HCT116 (cell line): ENCODE results near the gene ZNF423. TPM values are rescaled to one million over a fixed set of nuclear protein-coding genes. Genes with fewer than 3 reads are reported as not detected.

Experiments used
- ATAC-seq: fragments of 200-7000 bp; cut with Tn5 transposase; 2 replicates; pipeline ENCODE4 v1.9.1; 2020; ENCODE audit warnings: mild to moderate bottlenecking, moderate library complexity
- BruUV-seq: library from RNA; stranded (reverse); fragments of 400-500 nt; replicated peaks from 2 replicates; lab custom pipeline; 2021; lab: Mats Ljungman, UMichigan
- CTCF ChIA-PET: fragments of 300-600 bp; sonication (Branson Sonifier 250); formaldehyde crosslinking; loops from one replicate; lab custom pipeline; 2021; ENCODE audit warnings: antibody characterized with exemption; lab: Charles Lee
- POLR2A ChIA-PET: fragments of 300-600, 350-600 bp; sonication (Branson Sonifier 250); formaldehyde crosslinking; loops from one replicate; lab custom pipeline; 2021; ENCODE audit warnings: antibody characterized with exemption; lab: Charles Lee
- RAD21 ChIA-PET, 2 experiments: fragments of 300-600 bp; sonication (Branson Sonifier 250); formaldehyde crosslinking; loops; one replicate each; lab custom pipeline; 2023; ENCODE audit warnings: low total read pairs in 2 of 2; ENCODE audit not compliant: uncharacterized antibody in 2 of 2, unreplicated experiment in 2 of 2, low non-redundant PET in 1 of 2; lab: Charles Lee
- DNase-seq: peaks from one replicate; pipeline ENCODE4 v3.0.0-alpha.2; 2010; ENCODE audit warnings: low read depth, low spot score
- H2AFZ ChIP-seq: fragments of 200-600 bp; shearing (Covaris generic), sonication (generic); 2 replicates; pipeline ENCODE4 v1.6.1; 2017; ENCODE audit warnings: low read depth, mixed run types, mixed read lengths, antibody characterized with exemption, low read length; ENCODE audit not compliant: poor library complexity, severe bottlenecking
- H3K27ac ChIP-seq: 2 replicates; pipeline ENCODE4 v1.5.1; 2012; ENCODE audit warnings: low read depth, low read length
- H3K27me3 ChIP-seq: fragments of 200-600 bp; sonication (generic); 2 replicates; pipeline ENCODE4 v1.6.1; 2016; ENCODE audit warnings: mixed run types, low read length, mixed read lengths; ENCODE audit not compliant: insufficient read depth
- H3K36me3 ChIP-seq, 2 experiments: fragments of 200-500 bp in 1 of 2; fragments of 200-600 bp in 1 of 2; sonication (Bioruptor generic) in 1 of 2; sonication (generic) in 1 of 2; 2 replicates each; pipeline versions ENCODE4 v1.5.1 to v1.6.1; 2014 to 2016; ENCODE audit warnings: low read length in 2 of 2, inconsistent platforms in 1 of 2, mixed read lengths in 1 of 2, mixed run types in 1 of 2; ENCODE audit not compliant: insufficient read depth in 2 of 2, control insufficient read depth in 1 of 2
- H3K4me1 ChIP-seq, 2 experiments: fragments of 200-600 bp in 1 of 2; sonication (generic) in 1 of 2; 2 replicates each; pipeline versions ENCODE4 v1.5.1 to v1.6.1; 2012 to 2017; ENCODE audit warnings: low read length in 2 of 2, inconsistent platforms in 1 of 2, mild to moderate bottlenecking in 1 of 2, mixed read lengths in 1 of 2, mixed run types in 1 of 2, moderate library complexity in 1 of 2; ENCODE audit not compliant: insufficient read depth in 2 of 2, control insufficient read depth in 1 of 2
- H3K4me2 ChIP-seq: fragments of 200-600 bp; sonication (generic); 2 replicates; pipeline ENCODE4 v1.6.1; 2017; ENCODE audit warnings: mixed run types, low read length, mixed read lengths
- H3K4me3 ChIP-seq, 2 experiments: fragments of 200-600 bp in 1 of 2; sonication (generic) in 1 of 2; replicated peaks in 1 of 2; 2 replicates each; pipeline ENCODE4 v1.5.1; 2011 to 2016; ENCODE audit warnings: low read length in 2 of 2, control low read depth in 1 of 2, low read depth in 1 of 2, mild to moderate bottlenecking in 1 of 2, mixed read lengths in 1 of 2, mixed run types in 1 of 2
- H3K79me2 ChIP-seq: fragments of 200-600 bp; sonication (generic); 2 replicates; pipeline ENCODE4 v1.6.1; 2017; ENCODE audit warnings: mild to moderate bottlenecking, mixed run types, low read length, moderate library complexity, mixed read lengths; ENCODE audit not compliant: insufficient read depth
- H3K9ac ChIP-seq: fragments of 200-600 bp; sonication (generic); 2 replicates; pipeline ENCODE4 v1.6.1; 2016; ENCODE audit warnings: low read length, mixed read lengths
- H3K9me2 ChIP-seq: fragments of 200-600 bp; sonication (generic), shearing (Covaris generic); 2 replicates; pipeline ENCODE4 v1.6.1; 2017; ENCODE audit warnings: mixed run types, mild to moderate bottlenecking, moderate library complexity; ENCODE audit not compliant: insufficient read depth
- H3K9me3 ChIP-seq, 2 experiments: fragments of 200-500 bp in 1 of 2; fragments of 200-600 bp in 1 of 2; sonication (Bioruptor generic) in 1 of 2; sonication (generic) in 1 of 2; 2 replicates each; pipeline ENCODE4 v1.6.1; 2014 to 2017; ENCODE audit warnings: low read length in 2 of 2, mixed read lengths in 2 of 2, inconsistent platforms in 1 of 2, low read depth in 1 of 2, mild to moderate bottlenecking in 1 of 2, mixed run types in 1 of 2, moderate library complexity in 1 of 2; ENCODE audit not compliant: control insufficient read depth in 1 of 2, insufficient read depth in 1 of 2
- H4K20me1 ChIP-seq: fragments of 200-600 bp; sonication (generic), shearing (Covaris generic); 2 replicates; pipeline ENCODE4 v1.6.1; 2017; ENCODE audit warnings: mixed run types, mild to moderate bottlenecking, moderate library complexity; ENCODE audit not compliant: insufficient read depth
- CEBPB ChIP-seq: IDR thresholded peaks from 2 replicates; pipeline ENCODE4 v1.6.1; 2012; ENCODE audit warnings: low read depth
- EGR1 ChIP-seq: IDR thresholded peaks from 2 replicates; pipeline ENCODE4 v1.6.1; 2012; ENCODE audit warnings: low read depth
- JUND ChIP-seq: IDR thresholded peaks from 2 replicates; pipeline ENCODE4 v1.6.1; 2012
- MAX ChIP-seq: IDR thresholded peaks from 2 replicates; pipeline ENCODE4 v1.6.1; 2012
- POLR2AphosphoS5 ChIP-seq: IDR thresholded peaks from 2 replicates; pipeline ENCODE4 v1.6.1; 2011; ENCODE audit warnings: mild to moderate bottlenecking, low read depth, low read length, moderate library complexity
- REST ChIP-seq: IDR thresholded peaks from 2 replicates; pipeline ENCODE4 v1.6.1; 2012; ENCODE audit warnings: low read depth
- SP1 ChIP-seq: IDR thresholded peaks from 2 replicates; pipeline ENCODE4 v1.6.1; 2012; ENCODE audit warnings: low read depth
- SRF ChIP-seq: IDR thresholded peaks from 2 replicates; pipeline ENCODE4 v1.6.1; 2012; ENCODE audit warnings: low read depth
- TCF7L2 ChIP-seq: IDR thresholded peaks from 2 replicates; pipeline ENCODE4 v1.7.0; 2011; ENCODE audit warnings: borderline replicate concordance, inconsistent platforms; ENCODE audit not compliant: insufficient read depth, insufficient read length; ENCODE audit errors: extremely low read depth
- YY1 ChIP-seq: IDR thresholded peaks from 2 replicates; pipeline ENCODE4 v1.6.1; 2011; ENCODE audit warnings: low read length, low read depth, moderate library complexity, mild to moderate bottlenecking; ENCODE audit not compliant: insufficient replicate concordance; ENCODE audit errors: extremely low read depth
- ZBTB33 ChIP-seq: IDR thresholded peaks from 2 replicates; pipeline ENCODE4 v1.6.1; 2011; ENCODE audit warnings: mild to moderate bottlenecking, low read length, moderate library complexity; ENCODE audit not compliant: insufficient replicate concordance; ENCODE audit errors: extremely low read depth
- ZFX ChIP-seq: fragments of 450-650 bp; IDR thresholded peaks from 2 replicates; pipeline ENCODE4 v1.6.1; 2017
- ZNF274 ChIP-seq: fragments of 200-500 bp; sonication (Bioruptor generic); IDR thresholded peaks from 2 replicates; pipeline ENCODE4 v1.6.1; 2014; ENCODE audit warnings: mild to moderate bottlenecking, low read depth, low read length, inconsistent platforms
- intact Hi-C: fragments of 100-400 bp; cut with micrococcal nuclease; formaldehyde crosslinking; loops from 2 replicates; pipeline ENCODE4 v1.10.0; 2022
- total RNA-seq: library from RNA; stranded (reverse); gene quantifications from one replicate; pipeline ENCODE4 v1.2.1, GENCODE V29; 2021; ENCODE audit not compliant: unreplicated experiment

The ZNF423 gene
- total RNA-seq, 1 experiment from 2014 or later, result 0.22 TPM

- ATAC-seq, result no peak
These were observed 362.1 kb downstream of the ZNF423 start for GRCh38 chr16:49493836-49494235.

GRCh38 chr16:49492896-49493626 lies 362.9 kb downstream of the ZNF423 start:
- RAD21 ChIA-PET, result no interaction called here
- Histone ChIP-seq H4K20me1 (no peaks in the 10 kb centered on the region), H3K9me2 (no peaks in the 10 kb centered on the region), H3K36me3 (no peaks in the 10 kb centered on the region), H3K9me3 (no peaks in the 10 kb centered on the region), H3K27me3 (no peaks in the 10 kb centered on the region), H3K9ac (no peak overlapping the region), H3K27ac (no peak overlapping the region), H2AFZ (no peak overlapping the region), H3K4me2 (no peak overlapping the region), H3K4me3 (no peak overlapping the region), H3K4me1 (peaks cover 6 to 12% of the 10 kb centered on the region in 2 experiments; a peak in 2 of 4 replicates), H3K79me2 (no peaks in the 10 kb centered on the region)
- POLR2A ChIA-PET, result no interaction called here
- CTCF ChIA-PET, result interaction anchor here (0.8 to 1.1 kb wide), 2 partner anchors 91 to 364 kb away, joined by 3 read pairs; no protein-coding TSS in a partner anchor
- no TSS peak for BruUV-seq
- no peak for TF ChIP-seq POLR2AphosphoS5
- TF ChIP-seq MAX, result no peak
- TF ChIP-seq ZFX, result no peak
- TF ChIP-seq ZBTB33, result no peak
- no peak for TF ChIP-seq REST
- intact Hi-C loops, result loop anchor here (2.0 kb wide), 1 partner anchor 430 kb away; no protein-coding TSS in a partner anchor
- DNase-seq (no peak), ATAC-seq (no peak)

More at GRCh38 chr16:49493836-49494235, 362.1 kb downstream of the ZNF423 start:
- H4K20me1 ChIP-seq, result no peaks in the 10 kb centered on the region
- CTCF ChIA-PET, result no interaction called here
- intact Hi-C loops, result loop anchor here (2.0 kb wide), 1 partner anchor 429 kb away; no protein-coding TSS in a partner anchor
- TF ChIP-seq YY1 (no peak), JUND (no peak), MAX (no peak), ZNF274 (no peak), ZFX (no peak), EGR1 (no peak), CEBPB (no peak), TCF7L2 (no peak), SP1 (no peak), SRF (no peak)
- TF ChIP-seq, all 23 proteins: peak for 0
- Histone ChIP-seq H3K27me3 (no peaks in the 10 kb centered on the region), H3K9me2 (no peaks in the 10 kb centered on the region), H2AFZ (no peak overlapping the region), H3K9me3 (no peaks in the 10 kb centered on the region), H3K36me3 (no peaks in the 10 kb centered on the region), H3K9ac (no peak overlapping the region), H3K27ac (no peak overlapping the region), H3K4me3 (no peak overlapping the region), H3K79me2 (no peaks in the 10 kb centered on the region), H3K4me1 (peaks cover 6 to 12% of the 10 kb centered on the region in 2 experiments; a peak in 2 of 4 replicates), H3K4me2 (no peak overlapping the region)
- DNase-seq, result no peak
- ChIA-PET POLR2A (no interaction called here), RAD21 (no interaction called here)
- BruUV-seq, result no TSS peak
